Measurements from ENCODE around the gene STAB1.

- TF ChIP-seq EP300 (IDR thresholded peaks at IDR 0.05) (no peak), POLR2AphosphoS5 (IDR thresholded peaks at IDR 0.05) (no peak), POLR2A (IDR thresholded peaks at IDR 0.05) (no peak)
- TF ChIP-seq, protein P1, sequence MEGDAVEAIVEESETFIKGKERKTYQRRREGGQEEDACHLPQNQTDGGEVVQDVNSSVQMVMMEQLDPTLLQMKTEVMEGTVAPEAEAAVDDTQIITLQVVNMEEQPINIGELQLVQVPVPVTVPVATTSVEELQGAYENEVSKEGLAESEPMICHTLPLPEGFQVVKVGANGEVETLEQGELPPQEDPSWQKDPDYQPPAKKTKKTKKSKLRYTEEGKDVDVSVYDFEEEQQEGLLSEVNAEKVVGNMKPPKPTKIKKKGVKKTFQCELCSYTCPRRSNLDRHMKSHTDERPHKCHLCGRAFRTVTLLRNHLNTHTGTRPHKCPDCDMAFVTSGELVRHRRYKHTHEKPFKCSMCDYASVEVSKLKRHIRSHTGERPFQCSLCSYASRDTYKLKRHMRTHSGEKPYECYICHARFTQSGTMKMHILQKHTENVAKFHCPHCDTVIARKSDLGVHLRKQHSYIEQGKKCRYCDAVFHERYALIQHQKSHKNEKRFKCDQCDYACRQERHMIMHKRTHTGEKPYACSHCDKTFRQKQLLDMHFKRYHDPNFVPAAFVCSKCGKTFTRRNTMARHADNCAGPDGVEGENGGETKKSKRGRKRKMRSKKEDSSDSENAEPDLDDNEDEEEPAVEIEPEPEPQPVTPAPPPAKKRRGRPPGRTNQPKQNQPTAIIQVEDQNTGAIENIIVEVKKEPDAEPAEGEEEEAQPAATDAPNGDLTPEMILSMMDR (IDR thresholded peaks at IDR 0.05) = no peak
Measured at GRCh38 chr3:52530918-52531826, 36.0 kb downstream of the STAB1 start.
